Effector memory CD4-positive, alpha-beta T cell (primary cell): Measurements from ENCODE around the gene PDE11A.
"Not testable (repeated sequence)": the region's sequence is repeated elsewhere in the genome, so short reads cannot be mapped to it uniquely, and the experiment has no call there.

Source experiments
- DNase-seq, 3 donors: peaks; one replicate each; pipeline ENCODE4 v3.0.0-alpha.2; 2020
- H3K27ac ChIP-seq: 2 replicates; pipeline ENCODE4 v1.7.0; 2013; ENCODE audit warnings: mild to moderate bottlenecking, low read length, moderate library complexity; ENCODE audit not compliant: insufficient read depth, poor library complexity, severe bottlenecking
- H3K27me3 ChIP-seq: replicated peaks from 2 replicates; pipeline ENCODE4 v1.7.0; 2013; ENCODE audit warnings: mild to moderate bottlenecking, low read length; ENCODE audit not compliant: insufficient read depth, control insufficient read depth, poor library complexity, severe bottlenecking
- H3K36me3 ChIP-seq: 2 replicates; pipeline ENCODE4 v1.7.0; 2013; ENCODE audit warnings: mild to moderate bottlenecking, low read length, moderate library complexity; ENCODE audit not compliant: control insufficient read depth, insufficient read depth
- H3K4me1 ChIP-seq: 2 replicates; pipeline ENCODE4 v1.7.0; 2013; ENCODE audit warnings: low read length, mild to moderate bottlenecking; ENCODE audit not compliant: control insufficient read depth, insufficient read depth, poor library complexity, severe bottlenecking
- H3K4me3 ChIP-seq: 2 replicates; pipeline ENCODE4 v1.7.0; 2013; ENCODE audit warnings: low read length, low read depth, mild to moderate bottlenecking; ENCODE audit not compliant: insufficient read depth, poor library complexity, severe bottlenecking
- H3K9me3 ChIP-seq: 2 replicates; pipeline ENCODE4 v1.7.0; 2013; ENCODE audit warnings: mild to moderate bottlenecking, low read length, moderate library complexity; ENCODE audit not compliant: control insufficient read depth

Gene PDE11A

GRCh38 chr2:178057179-178057680, 15.3 kb downstream of the PDE11A start:
- H3K36me3 ChIP-seq, result no peaks in the 10 kb centered on the region
- no peaks in the 10 kb centered on the region for H3K9me3 ChIP-seq
- no peak overlapping the region for H3K4me3 ChIP-seq
- H3K27ac ChIP-seq, result no peak overlapping the region
- no peaks in the 10 kb centered on the region for H3K4me1 ChIP-seq
- H3K27me3 ChIP-seq, result no peaks in the 10 kb centered on the region
- no peak for DNase-seq

GRCh38 chr2:178056345-178056744, 16.2 kb downstream of the PDE11A start:
- Histone ChIP-seq H3K4me1 (no peaks in the 10 kb centered on the region), H3K4me3 (no peak overlapping the region), H3K9me3 (no peaks in the 10 kb centered on the region), H3K27ac (no peak overlapping the region), H3K27me3 (no peaks in the 10 kb centered on the region), H3K36me3 (no peaks in the 10 kb centered on the region)
- no peak for DNase-seq

DNA sequence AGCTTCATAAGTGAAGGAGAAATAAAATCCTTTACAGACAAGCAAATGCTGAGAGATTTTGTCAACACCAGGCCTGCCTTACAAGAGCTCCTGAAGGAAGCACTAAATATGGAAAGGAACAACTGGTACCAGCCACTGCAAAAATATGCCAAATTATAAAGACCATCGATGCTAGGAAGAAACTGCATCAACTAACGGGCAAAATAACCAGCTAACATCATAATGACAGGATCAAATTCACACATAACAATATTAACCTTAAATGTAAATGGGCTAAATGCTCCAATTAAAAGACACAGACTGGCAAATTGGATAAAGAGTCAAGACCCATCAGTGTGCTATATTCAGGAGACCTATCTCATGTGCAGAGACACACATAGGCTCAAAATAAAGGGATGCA, 21.3 kb downstream of the PDE11A start:
- not testable (repeated sequence) for H3K27me3 ChIP-seq, H3K9me3 ChIP-seq, H3K4me3 ChIP-seq, H3K27ac ChIP-seq, H3K4me1 ChIP-seq, H3K36me3 ChIP-seq, DNase-seq

GRCh38 chr2:178047391-178047790, 25.2 kb downstream of the PDE11A start:
- H3K4me1 ChIP-seq, result no peaks in the 10 kb centered on the region
- no peaks in the 10 kb centered on the region for H3K9me3 ChIP-seq
- H3K27ac ChIP-seq, result no peak overlapping the region
- H3K36me3 ChIP-seq, result no peaks in the 10 kb centered on the region
- no peaks in the 10 kb centered on the region for H3K27me3 ChIP-seq
- no peak for DNase-seq
- H3K4me3 ChIP-seq, result no peak overlapping the region

DNA sequence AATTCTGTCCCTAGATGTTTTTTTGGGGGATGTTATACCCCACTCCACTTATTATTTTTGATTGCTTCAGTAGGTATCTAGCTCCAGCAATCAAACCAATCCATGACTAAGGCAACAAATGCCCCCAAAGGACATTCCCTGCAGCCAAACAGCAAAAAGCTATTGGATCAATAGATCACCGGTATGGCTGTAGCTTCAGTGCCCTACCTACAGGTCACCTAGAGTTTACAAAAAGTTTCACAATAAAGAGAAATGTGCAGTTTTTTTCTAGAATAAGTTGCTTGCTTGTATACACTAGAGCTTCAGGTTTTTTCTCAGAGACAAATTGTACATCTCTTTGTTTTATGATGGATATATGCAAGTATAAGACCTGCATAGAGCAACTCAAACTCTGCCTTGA, 27.7 kb downstream of the PDE11A start:
- no peaks in the 10 kb centered on the region for H3K36me3 ChIP-seq
- H3K9me3 ChIP-seq, result no peaks in the 10 kb centered on the region
- no peak overlapping the region for H3K4me3 ChIP-seq
- H3K27me3 ChIP-seq, result no peaks in the 10 kb centered on the region
- no peaks in the 10 kb centered on the region for H3K4me1 ChIP-seq
- H3K27ac ChIP-seq, result no peak overlapping the region
- no peak for DNase-seq

DNA sequence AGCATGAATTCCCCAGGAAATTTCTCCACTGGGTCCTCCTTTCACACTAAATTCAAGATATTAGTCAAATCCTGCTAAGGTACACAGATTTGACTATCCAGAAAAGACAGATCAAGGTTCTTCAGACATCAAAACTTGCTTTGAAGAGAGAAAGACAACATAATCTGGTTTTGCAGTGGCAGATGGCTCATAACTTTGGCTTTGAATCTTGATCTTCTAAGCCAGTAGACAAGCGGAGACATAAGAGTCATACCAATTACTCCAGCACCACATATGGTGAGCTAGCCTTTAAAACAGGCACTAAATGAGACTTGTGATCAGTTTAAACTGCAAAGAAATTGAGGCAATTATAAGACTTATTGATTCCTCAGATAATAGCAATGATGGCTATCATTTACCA, 29.3 kb downstream of the PDE11A start:
- no peak for DNase-seq
- no peaks in the 10 kb centered on the region for H3K27me3 ChIP-seq

GRCh38 chr2:178033583-178033982, 39.0 kb downstream of the PDE11A start:
- H3K27ac ChIP-seq, H3K27me3 ChIP-seq, DNase-seq, H3K36me3 ChIP-seq, H3K9me3 ChIP-seq, H3K4me1 ChIP-seq, H3K4me3 ChIP-seq: not testable (repeated sequence)

More for the DNA sequence above, 29.3 kb downstream of the PDE11A start:
- H3K9me3 ChIP-seq, result no peaks in the 10 kb centered on the region
- H3K36me3 ChIP-seq, result no peaks in the 10 kb centered on the region
- H3K27ac ChIP-seq, result no peak overlapping the region
- H3K4me1 ChIP-seq, result no peaks in the 10 kb centered on the region
- no peak overlapping the region for H3K4me3 ChIP-seq

DNA sequence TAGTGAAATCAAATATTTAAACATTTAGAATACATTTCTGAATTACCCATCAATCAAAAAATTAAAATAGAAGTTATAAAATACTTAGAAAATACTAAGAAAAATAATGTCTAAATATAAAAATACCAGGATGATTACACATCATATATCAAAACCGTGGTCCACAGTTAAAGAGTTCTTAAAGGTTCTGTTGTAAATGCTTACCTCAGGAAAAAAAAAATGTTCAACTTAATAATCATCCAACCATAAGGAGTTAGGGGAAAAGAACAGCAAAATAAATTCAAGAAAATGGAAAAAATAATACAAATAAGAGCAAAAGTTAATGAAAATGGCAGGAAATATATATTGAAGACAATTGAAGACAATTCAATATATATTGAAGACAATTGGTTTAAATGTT, 43.2 kb downstream of the PDE11A start:
- H3K27me3 ChIP-seq, result no peaks in the 10 kb centered on the region
- H3K36me3 ChIP-seq, result no peaks in the 10 kb centered on the region

DNA sequence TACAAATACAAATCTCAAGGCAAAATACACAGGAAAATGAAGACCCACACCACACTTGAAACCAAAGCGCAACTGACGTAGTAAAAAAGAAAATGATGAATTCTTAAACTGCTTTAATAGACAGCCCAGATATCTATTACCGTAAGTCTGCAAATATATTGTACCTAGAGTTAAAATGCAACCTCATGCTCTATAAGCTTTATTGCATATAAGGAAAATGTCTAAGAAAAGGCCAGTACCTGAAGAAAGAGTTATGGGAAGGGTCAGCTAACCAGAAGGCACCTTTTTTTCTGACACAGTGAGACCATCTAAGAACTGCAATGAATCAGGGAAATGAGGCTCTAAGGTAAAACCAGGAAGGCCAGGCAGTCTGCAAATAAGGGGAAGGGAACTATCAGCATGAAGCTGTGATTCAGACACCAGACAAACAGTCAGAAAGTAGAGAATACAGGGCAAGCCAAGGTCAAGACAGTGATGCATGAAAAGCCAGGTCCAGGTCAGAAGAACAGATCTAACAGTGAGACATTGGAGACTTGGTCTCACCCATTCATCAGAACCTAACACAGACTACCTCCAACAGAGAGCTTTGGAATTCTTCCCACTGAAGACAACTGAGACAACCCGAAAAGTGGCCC, 46.9 kb downstream of the PDE11A start:
- Histone ChIP-seq H3K4me3 (no peak overlapping the region), H3K36me3 (no peaks in the 10 kb centered on the region), H3K27ac (no peak overlapping the region), H3K4me1 (no peaks in the 10 kb centered on the region), H3K27me3 (no peaks in the 10 kb centered on the region), H3K9me3 (no peaks in the 10 kb centered on the region)
- DNase-seq, result no peak

More for the DNA sequence above, 43.2 kb downstream of the PDE11A start:
- DNase-seq, result no peak
- Histone ChIP-seq H3K27ac (no peak overlapping the region), H3K9me3 (no peaks in the 10 kb centered on the region), H3K4me1 (no peaks in the 10 kb centered on the region), H3K4me3 (no peak overlapping the region)

DNA sequence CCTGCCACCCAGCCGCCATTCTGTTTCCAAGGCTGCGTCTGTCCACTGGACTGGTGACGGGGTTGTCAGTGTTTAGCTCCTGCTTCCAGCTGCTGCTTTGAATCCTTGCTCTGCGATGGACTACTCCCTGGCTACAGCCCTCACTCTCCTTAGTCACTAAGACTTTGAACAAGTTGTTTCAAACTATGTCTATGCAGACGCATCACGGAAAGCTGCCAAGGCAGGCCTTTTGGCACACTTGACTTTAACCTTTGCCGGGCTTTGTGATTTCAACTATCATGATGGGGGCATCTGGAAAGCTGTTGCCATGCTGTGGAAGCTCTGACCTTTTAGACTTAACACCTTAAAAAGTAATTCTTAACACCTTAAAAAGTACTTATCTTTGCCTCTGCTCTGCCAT, 54.4 kb downstream of the PDE11A start:
- Histone ChIP-seq H3K27ac (no peak overlapping the region), H3K4me1 (no peaks in the 10 kb centered on the region)

More for the DNA sequence above, 54.4 kb downstream of the PDE11A start:
- Histone ChIP-seq H3K27me3 (no peaks in the 10 kb centered on the region), H3K36me3 (no peaks in the 10 kb centered on the region), H3K4me3 (no peak overlapping the region), H3K9me3 (no peaks in the 10 kb centered on the region)
- DNase-seq, result no peak
